GM19463 (cell line): ENCODE data around the gene ZNF516.

Source experiments
- ATAC-seq: cut with Tn5 transposase; IDR thresholded peaks from one replicate; pipeline ENCODE4 v1.9.1; 2021; ENCODE audit warnings: mild to moderate bottlenecking, moderate library complexity; ENCODE audit not compliant: unreplicated experiment

The ZNF516 gene

GRCh38 chr18:76506974-76507764 lies 12.1 kb upstream of the ZNF516 start:
- no peak for ATAC-seq

GRCh38 chr18:76506395-76506794 lies 11.4 kb upstream of the ZNF516 start:
- ATAC-seq: no peak

GRCh38 chr18:76505614-76506013 lies 10.6 kb upstream of the ZNF516 start:
- no peak for ATAC-seq

- no peak for ATAC-seq
Measured at GRCh38 chr18:76504749-76505148, 9.7 kb upstream of the ZNF516 start.

- no peak for ATAC-seq
Measured at GRCh38 chr18:76503649-76504386, 8.8 kb upstream of the ZNF516 start.

- no peak for ATAC-seq
Measured at GRCh38 chr18:76502551-76502950, 7.5 kb upstream of the ZNF516 start.

- ATAC-seq: peak; percentile 87
Measured at GRCh38 chr18:76499637-76500340, 4.7 kb upstream of the ZNF516 start.

- ATAC-seq: no peak
Measured at GRCh38 chr18:76499021-76499420, 4.0 kb upstream of the ZNF516 start.

GRCh38 chr18:76498064-76498463 lies 3.0 kb upstream of the ZNF516 start:
- no peak for ATAC-seq

GRCh38 chr18:76497021-76497420 lies 2.0 kb upstream of the ZNF516 start:
- ATAC-seq: no peak

GRCh38 chr18:76496194-76496890 lies 1.3 kb upstream of the ZNF516 start:
- no peak for ATAC-seq

GRCh38 chr18:76495435-76496193 lies 572 bp upstream of the ZNF516 start:
- ATAC-seq: no peak

- ATAC-seq: no peak
Measured at GRCh38 chr18:76494231-76495005, 624 bp downstream of the ZNF516 start.

- peak; percentile 7 for ATAC-seq
Measured at GRCh38 chr18:76493213-76494161, 1.6 kb downstream of the ZNF516 start.

- peak; percentile 68 for ATAC-seq
Measured at GRCh38 chr18:76492669-76493212, 2.3 kb downstream of the ZNF516 start.

- no peak for ATAC-seq
Measured at GRCh38 chr18:76491776-76492668, 3.0 kb downstream of the ZNF516 start.

- no peak for ATAC-seq
Measured at GRCh38 chr18:76491473-76491775, 3.6 kb downstream of the ZNF516 start.
